Measurements from ENCODE around the gene MT1M.

- no peak for TF ChIP-seq POLR2A (IDR thresholded peaks at IDR 0.05; ENCODE audit: low read depth, low read length)
- no peak for TF ChIP-seq POLR2AphosphoS5 (IDR thresholded peaks at IDR 0.05; ENCODE audit: low read depth, low read length)
- TF ChIP-seq TAF1 (IDR thresholded peaks at IDR 0.05; ENCODE audit: low read depth, low read length): no peak
- TF ChIP-seq POU2F2 (IDR thresholded peaks at IDR 0.05; ENCODE audit: low read depth, low read length): no peak
- TF ChIP-seq SPI1 (IDR thresholded peaks at IDR 0.05; ENCODE audit: low read depth, low read length): no peak
- TF ChIP-seq PAX5 (IDR thresholded peaks at IDR 0.05; ENCODE audit: insufficient read depth, low read length, severe bottlenecking): no peak
Measured at GRCh38 chr16:56633535-56633934, 1.1 kb downstream of the MT1M start.

Measured in GM12891 (cell line).